Keratinocyte (primary cell): ENCODE results near the gene RNF121. TPM values are rescaled to one million over a fixed set of nuclear protein-coding genes. Genes with fewer than 3 reads are reported as not detected.

Experiments used
- DNase-seq: peaks from one replicate; pipeline ENCODE4 v3.0.0-alpha.2; 2011; ENCODE audit warnings: low read depth, missing footprints, low spot score
- FAIRE-seq: peaks from 2 replicates; lab custom pipeline; 2011; peaks lifted over from hg19 to GRCh38; lab: Jason Lieb, UNC
- H2AFZ ChIP-seq: 2 replicates; pipeline ENCODE4 v1.6.0; 2012; ENCODE audit warnings: low read length, control low read depth, inconsistent platforms; ENCODE audit not compliant: control insufficient read depth
- H3K27ac ChIP-seq: 2 replicates; pipeline ENCODE4 v1.5.1; 2011; ENCODE audit warnings: low read length; ENCODE audit not compliant: control insufficient read depth, insufficient read depth
- H3K27me3 ChIP-seq: 3 replicates; pipeline ENCODE4 v1.6.0; 2011; ENCODE audit warnings: low read length; ENCODE audit not compliant: control insufficient read depth, insufficient read depth; ENCODE audit errors: extremely low read depth
- H3K36me3 ChIP-seq, 2 experiments: 2 replicates in 1 of 2; 3 replicates in 1 of 2; pipeline ENCODE4 v1.5.1; 2011; ENCODE audit warnings: low read length in 2 of 2, mild to moderate bottlenecking in 1 of 2; ENCODE audit not compliant: control insufficient read depth in 2 of 2, insufficient read depth in 2 of 2; ENCODE audit errors: extremely low read depth in 1 of 2
- H3K4me1 ChIP-seq: 3 replicates; pipeline ENCODE4 v1.5.1; 2011; ENCODE audit warnings: low read length; ENCODE audit not compliant: control insufficient read depth, insufficient read depth; ENCODE audit errors: extremely low read depth
- H3K4me2 ChIP-seq: 3 replicates; pipeline ENCODE4 v1.6.0; 2011; ENCODE audit warnings: low read depth, low read length; ENCODE audit not compliant: control insufficient read depth, insufficient read depth; ENCODE audit errors: extremely low read depth
- H3K4me3 ChIP-seq, 3 experiments: fragments of 200-600 bp in 1 of 3; sonication (generic) in 1 of 3; 2 replicates in 2 of 3; 3 replicates in 1 of 3; pipeline ENCODE4 v1.5.1; 2011 to 2016; ENCODE audit warnings: low read length in 3 of 3, mild to moderate bottlenecking in 3 of 3, control low read depth in 2 of 3, inconsistent platforms in 1 of 3, low read depth in 1 of 3, mixed read lengths in 1 of 3, mixed run types in 1 of 3, moderate library complexity in 1 of 3; ENCODE audit not compliant: control insufficient read depth in 2 of 3, insufficient read depth in 2 of 3; ENCODE audit errors: extremely low read depth in 1 of 3
- H3K79me2 ChIP-seq: 2 replicates; pipeline ENCODE4 v1.6.0; 2012; ENCODE audit warnings: low read length; ENCODE audit not compliant: control insufficient read depth, insufficient read depth
- H3K9ac ChIP-seq: 3 replicates; pipeline ENCODE4 v1.6.0; 2011; ENCODE audit warnings: low read length; ENCODE audit not compliant: control insufficient read depth, insufficient read depth; ENCODE audit errors: extremely low read depth
- H3K9me1 ChIP-seq: 3 replicates; pipeline ENCODE4 v1.6.0; 2011; ENCODE audit warnings: low read length; ENCODE audit not compliant: control insufficient read depth, insufficient read depth; ENCODE audit errors: extremely low read depth
- H3K9me3 ChIP-seq: 2 replicates; pipeline ENCODE4 v1.5.1; 2012; ENCODE audit warnings: low read depth, low read length; ENCODE audit not compliant: control insufficient read depth
- H4K20me1 ChIP-seq: 3 replicates; pipeline ENCODE4 v1.6.0; 2011; ENCODE audit warnings: low read length; ENCODE audit not compliant: control insufficient read depth, insufficient read depth; ENCODE audit errors: extremely low read depth
- EZH2 ChIP-seq: IDR thresholded peaks from one replicate; pipeline ENCODE4 v1.6.1; 2012; ENCODE audit warnings: inconsistent platforms, mild to moderate bottlenecking, low read length, moderate library complexity
- dilution Hi-C: fragments of 300-500 bp; cut with MboI; formaldehyde crosslinking; loops from one replicate; pipeline ENCODE4 v1.7.0; 2020; ENCODE audit warnings: low sequenced_read_pairs; ENCODE audit not compliant: extremely low pct_ligation_motif_present
- polyA plus RNA-seq, 5 experiments: library from polyadenylated mRNA; depleted of rRNA in 3 of 5; stranded (reverse) in 3 of 5; stranded (forward) in 1 of 5; unstranded in 1 of 5; fragments of >200 nt; gene quantifications; 1 replicate in 1 of 5; 2 replicates in 3 of 5; 3 replicates in 1 of 5; pipeline versions ENCODE4 v1.2.1 to v1.2.3, GENCODE V29; 2011 to 2012; ENCODE audit warnings: missing spikeins in 2 of 5, low read depth in 1 of 5, low replicate concordance in 1 of 5
- TF ChIP-seq, protein P1 (sequence below), 3 experiments: IDR thresholded peaks in 1 of 3; conservative IDR thresholded peaks in 1 of 3; optimal IDR thresholded peaks in 1 of 3; 2 replicates in 2 of 3; 3 replicates in 1 of 3; pipeline versions ENCODE3 to v1.5.1; 2011; ENCODE audit warnings: low read length in 3 of 3, mild to moderate bottlenecking in 3 of 3, moderate library complexity in 2 of 3, control low read depth in 1 of 3, inconsistent platforms in 1 of 3; ENCODE audit not compliant: insufficient read depth in 2 of 3; ENCODE audit errors: extremely low read depth in 1 of 3

RNF121 gene
- polyA plus RNA-seq, 1 donor (not counting 4 experiments of a cell fraction or from before 2014, with no cell fraction given): 46.4 TPM

DNA sequence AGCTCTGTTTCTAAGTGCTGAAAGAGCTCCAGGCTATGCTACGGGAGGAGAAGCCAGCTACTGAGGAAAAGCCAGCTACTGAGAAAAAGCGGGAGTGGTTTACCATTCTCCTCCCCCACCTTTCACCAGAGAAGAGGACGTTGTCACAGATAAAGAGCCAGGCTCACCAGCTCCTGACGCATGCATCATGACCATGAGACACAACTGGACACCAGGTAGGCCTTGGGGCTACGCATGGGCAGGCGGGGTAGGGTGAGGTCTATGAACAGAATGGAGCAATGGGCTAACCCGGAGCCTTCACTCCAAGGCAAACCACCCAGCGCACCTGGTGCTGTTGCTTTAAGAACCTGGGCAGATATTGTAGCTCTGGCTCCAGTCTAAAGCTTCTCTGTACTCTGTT is 71.0 kb downstream of the RNF121 start:
- H3K9me1 ChIP-seq: no peaks in the 10 kb centered on the region
- dilution Hi-C loops: no loop called here
- no peaks in the 10 kb centered on the region for H3K4me1 ChIP-seq
- H3K27me3 ChIP-seq: no peaks in the 10 kb centered on the region
- H2AFZ ChIP-seq: no peak overlapping the region
- peaks cover 18 to 22% of the 10 kb centered on the region in 2 experiments for H3K36me3 ChIP-seq
- no peaks in the 10 kb centered on the region for H4K20me1 ChIP-seq
- H3K4me3 ChIP-seq: no peak overlapping the region
- H3K9me3 ChIP-seq: no peaks in the 10 kb centered on the region
- no peak overlapping the region for H3K9ac ChIP-seq
- H3K27ac ChIP-seq: no peak overlapping the region
- H3K4me2 ChIP-seq: no peak overlapping the region
- DNase-seq: no peak
- TF ChIP-seq EZH2: no peak
- TF ChIP-seq, protein P1, sequence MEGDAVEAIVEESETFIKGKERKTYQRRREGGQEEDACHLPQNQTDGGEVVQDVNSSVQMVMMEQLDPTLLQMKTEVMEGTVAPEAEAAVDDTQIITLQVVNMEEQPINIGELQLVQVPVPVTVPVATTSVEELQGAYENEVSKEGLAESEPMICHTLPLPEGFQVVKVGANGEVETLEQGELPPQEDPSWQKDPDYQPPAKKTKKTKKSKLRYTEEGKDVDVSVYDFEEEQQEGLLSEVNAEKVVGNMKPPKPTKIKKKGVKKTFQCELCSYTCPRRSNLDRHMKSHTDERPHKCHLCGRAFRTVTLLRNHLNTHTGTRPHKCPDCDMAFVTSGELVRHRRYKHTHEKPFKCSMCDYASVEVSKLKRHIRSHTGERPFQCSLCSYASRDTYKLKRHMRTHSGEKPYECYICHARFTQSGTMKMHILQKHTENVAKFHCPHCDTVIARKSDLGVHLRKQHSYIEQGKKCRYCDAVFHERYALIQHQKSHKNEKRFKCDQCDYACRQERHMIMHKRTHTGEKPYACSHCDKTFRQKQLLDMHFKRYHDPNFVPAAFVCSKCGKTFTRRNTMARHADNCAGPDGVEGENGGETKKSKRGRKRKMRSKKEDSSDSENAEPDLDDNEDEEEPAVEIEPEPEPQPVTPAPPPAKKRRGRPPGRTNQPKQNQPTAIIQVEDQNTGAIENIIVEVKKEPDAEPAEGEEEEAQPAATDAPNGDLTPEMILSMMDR (optimal IDR thresholded peaks at IDR 0.05 in 1 of 3, IDR thresholded peaks at IDR 0.05 in 1 of 3, conservative IDR thresholded peaks at IDR 0.05 in 1 of 3; ENCODE audit: extremely low read depth in 1 of 3, insufficient read depth in 2 of 3, low read length in 3 of 3): no peak
- H3K79me2 ChIP-seq: no peaks in the 10 kb centered on the region
- no peak for FAIRE-seq

DNA sequence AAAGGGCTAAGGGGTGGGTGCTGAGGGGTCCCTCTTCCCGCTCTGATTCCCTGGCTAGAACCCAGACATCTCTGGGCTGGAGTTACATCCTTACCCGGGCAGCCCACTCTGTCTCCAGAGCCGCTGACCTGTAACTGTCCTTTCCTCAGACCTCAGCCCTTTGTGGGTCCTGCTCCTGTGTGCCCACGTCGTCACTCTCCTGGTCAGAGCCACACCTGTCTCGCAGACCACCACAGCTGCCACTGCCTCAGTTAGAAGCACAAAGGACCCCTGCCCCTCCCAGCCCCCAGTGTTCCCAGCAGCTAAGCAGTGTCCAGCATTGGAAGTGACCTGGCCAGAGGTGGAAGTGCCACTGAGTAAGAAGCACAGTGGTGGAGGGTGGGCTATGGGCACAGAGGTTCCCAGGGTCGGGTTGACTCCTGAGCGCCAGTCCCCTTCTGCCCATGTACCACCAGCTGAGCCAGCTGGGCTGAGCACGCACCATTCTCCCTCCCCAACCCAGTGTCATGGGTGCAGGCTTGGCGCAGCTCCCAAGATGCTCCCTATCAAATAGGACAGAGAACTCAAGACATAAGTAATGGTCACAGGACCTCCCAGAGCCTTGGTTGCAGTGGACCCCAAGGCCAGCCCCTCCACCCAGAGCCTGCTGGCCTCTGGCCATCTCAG is 71.5 kb downstream of the RNF121 start:
- H3K4me1 ChIP-seq: no peaks in the 10 kb centered on the region
- H3K27me3 ChIP-seq: no peaks in the 10 kb centered on the region
- no peaks in the 10 kb centered on the region for H3K9me1 ChIP-seq
- no peaks in the 10 kb centered on the region for H3K79me2 ChIP-seq
- DNase-seq (no peak), FAIRE-seq (no peak)
- TF ChIP-seq EZH2: no peak
- TF ChIP-seq, protein P1 (optimal IDR thresholded peaks at IDR 0.05 in 1 of 3, IDR thresholded peaks at IDR 0.05 in 1 of 3, conservative IDR thresholded peaks at IDR 0.05 in 1 of 3; ENCODE audit: extremely low read depth in 1 of 3, insufficient read depth in 2 of 3, low read length in 3 of 3): no peak
- dilution Hi-C loops: no loop called here
- H4K20me1 ChIP-seq: no peaks in the 10 kb centered on the region
- no peaks in the 10 kb centered on the region for H3K9me3 ChIP-seq
- no peak overlapping the region for H3K9ac ChIP-seq
- no peak overlapping the region for H3K27ac ChIP-seq
- peaks cover 23 to 26% of the 10 kb centered on the region in 2 experiments for H3K36me3 ChIP-seq
- no peak overlapping the region for H2AFZ ChIP-seq
- H3K4me2 ChIP-seq: no peak overlapping the region
- H3K4me3 ChIP-seq: no peak overlapping the region
